K562 (cell line): ENCODE measurements around the gene MADCAM1. TPM values are rescaled to one million over a fixed set of nuclear protein-coding genes. Genes with fewer than 3 reads are reported as not detected.
A peak's percentile ranks its signal among the peaks of the same experiment; 100 is the strongest.

Experiments
- GTF2B ChIP-seq: IDR thresholded peaks from 2 replicates; pipeline ENCODE4 v1.6.1; 2011; ENCODE audit not compliant: insufficient read length; ENCODE audit errors: extremely low read depth
- HDAC8 ChIP-seq: fragments of 450-650 bp; IDR thresholded peaks from 2 replicates; pipeline ENCODE4 v1.6.1; 2016; ENCODE audit warnings: mild to moderate bottlenecking, missing genetic modification characterization, moderate library complexity, missing compliant biosample characterization
- HNRNPL ChIP-seq: fragments of 200-400 bp; formaldehyde crosslinking; IDR thresholded peaks from 2 replicates; pipeline ENCODE4 v1.6.1; 2017; ENCODE audit warnings: low read depth, mild to moderate bottlenecking, low read length
- MAZ ChIP-seq, 2 experiments: fragments of 450-650 bp in 1 of 2; sonication (generic) in 1 of 2; formaldehyde crosslinking; IDR thresholded peaks in 1 of 2; conservative IDR thresholded peaks in 1 of 2; 2 replicates each; pipeline versions ENCODE4 v1.4.0 to v1.5.0; 2020; ENCODE audit warnings: mild to moderate bottlenecking in 1 of 2, missing genetic modification reagents in 1 of 2
- MYBL2 ChIP-seq, 2 experiments: fragments of 450-650 bp in 1 of 2; sonication (generic) in 1 of 2; formaldehyde crosslinking in 1 of 2; IDR thresholded peaks; 2 replicates each; pipeline versions ENCODE4 v1.6.1 to v1.8.1; 2017 to 2022; ENCODE audit warnings: borderline replicate concordance in 1 of 2, inconsistent platforms in 1 of 2, low read depth in 1 of 2, mild to moderate bottlenecking in 1 of 2, missing genetic modification reagents in 1 of 2, moderate library complexity in 1 of 2
- PBX2 ChIP-seq, 2 experiments: IDR thresholded peaks in 1 of 2; conservative IDR thresholded peaks in 1 of 2; 2 replicates each; pipeline ENCODE4 v1.6.1; 2016; ENCODE audit warnings: low read depth in 2 of 2, mild to moderate bottlenecking in 1 of 2, missing compliant biosample characterization in 1 of 2, missing genetic modification characterization in 1 of 2, moderate library complexity in 1 of 2
- PHB2 ChIP-seq: fragments of 450-650 bp; IDR thresholded peaks from 2 replicates; pipeline ENCODE4 v1.6.1; 2017; ENCODE audit warnings: low read depth
- SMARCE1 ChIP-seq: fragments of 450-650 bp; IDR thresholded peaks from 2 replicates; pipeline ENCODE4 v1.7.1; 2016; ENCODE audit warnings: mild to moderate bottlenecking
- TFAM ChIP-seq: fragments of 250-450 bp; sonication (Bioruptor Pico); conservative IDR thresholded peaks from 2 replicates; pipeline ENCODE4 v1.5.0; 2021; ENCODE audit warnings: mild to moderate bottlenecking, moderate library complexity
- TRIM24 ChIP-seq, 2 experiments: fragments of 450-650 bp; IDR thresholded peaks; 2 replicates each; pipeline ENCODE4 v1.6.1; 2016
- XRCC5 ChIP-seq: fragments of 200-400 bp; formaldehyde crosslinking; IDR thresholded peaks from 2 replicates; pipeline ENCODE4 v1.6.1; 2017; ENCODE audit warnings: low read depth, mild to moderate bottlenecking, low read length
- ZC3H4 ChIP-seq: sonication (generic); formaldehyde crosslinking; IDR thresholded peaks from 2 replicates; pipeline ENCODE4 v1.9.0; 2021; ENCODE audit warnings: missing genetic modification reagents, borderline replicate concordance
- ZNF133 ChIP-seq: fragments of 250-450 bp; sonication (Bioruptor Pico); IDR thresholded peaks from 2 replicates; pipeline ENCODE4 v1.4.0; 2020; ENCODE audit warnings: mild to moderate bottlenecking
- ZNF217 ChIP-seq: sonication (generic); formaldehyde crosslinking; IDR thresholded peaks from 2 replicates; pipeline ENCODE4 v1.8.0; 2022; ENCODE audit warnings: mild to moderate bottlenecking, missing genetic modification reagents
- polyA plus RNA-seq, 8 experiments: library from polyadenylated mRNA; depleted of rRNA in 4 of 8; stranded (reverse) in 5 of 8; unstranded in 3 of 8; fragments of >200 nt; fragmentation: Nextera tagmentation in 2 of 8; fragmentation: Illumina TruSeq in 1 of 8; extraction: Ambion mirVana in 2 of 8; extraction: Trizol in 1 of 8; gene quantifications; 2 replicates each; pipeline versions ENCODE4 v1.2.1 to v1.2.3, GENCODE V29; 2011 to 2014; ENCODE audit warnings: inconsistent platforms in 1 of 8, missing spikeins in 1 of 8
- total RNA-seq, 7 experiments: library from RNA; depleted of rRNA in 6 of 7; stranded (reverse); fragments of >200 nt in 6 of 7; fragmentation: Illumina TruSeq in 2 of 7; extraction: Trizol in 2 of 7; gene quantifications; 2 replicates each; pipeline versions ENCODE4 v1.2.1 to v1.2.3, GENCODE V29; 2011 to 2021; ENCODE audit warnings: low replicate concordance in 1 of 7
- TF ChIP-seq, protein P1 (sequence below): sonication (generic); formaldehyde crosslinking; IDR thresholded peaks from 2 replicates; pipeline ENCODE4 v1.8.0; 2022; ENCODE audit warnings: missing genetic modification reagents, mild to moderate bottlenecking, borderline replicate concordance
- TF ChIP-seq, protein P2 (sequence below): fragments of 450-650 bp; IDR thresholded peaks from 2 replicates; pipeline ENCODE4 v1.6.1; 2014; ENCODE audit warnings: low read depth, mild to moderate bottlenecking, moderate library complexity, borderline replicate concordance
- TF ChIP-seq, protein P3 (sequence below): fragments of 250-450 bp; sonication (Bioruptor Pico); IDR thresholded peaks from 2 replicates; pipeline ENCODE4 v1.5.0; 2020; ENCODE audit warnings: mild to moderate bottlenecking, borderline replicate concordance

The MADCAM1 gene
- total and polyA plus RNA-seq, 9 of the 15 experiments (the other 6 are each of a cell fraction or from before 2014, with no cell fraction given) = 0.09 to 0.36 (median 0.09) TPM; not detected in 6

GRCh38 chr19:531009-531752, 34.9 kb downstream of the MADCAM1 start (continued):
- TF ChIP-seq, protein P1, sequence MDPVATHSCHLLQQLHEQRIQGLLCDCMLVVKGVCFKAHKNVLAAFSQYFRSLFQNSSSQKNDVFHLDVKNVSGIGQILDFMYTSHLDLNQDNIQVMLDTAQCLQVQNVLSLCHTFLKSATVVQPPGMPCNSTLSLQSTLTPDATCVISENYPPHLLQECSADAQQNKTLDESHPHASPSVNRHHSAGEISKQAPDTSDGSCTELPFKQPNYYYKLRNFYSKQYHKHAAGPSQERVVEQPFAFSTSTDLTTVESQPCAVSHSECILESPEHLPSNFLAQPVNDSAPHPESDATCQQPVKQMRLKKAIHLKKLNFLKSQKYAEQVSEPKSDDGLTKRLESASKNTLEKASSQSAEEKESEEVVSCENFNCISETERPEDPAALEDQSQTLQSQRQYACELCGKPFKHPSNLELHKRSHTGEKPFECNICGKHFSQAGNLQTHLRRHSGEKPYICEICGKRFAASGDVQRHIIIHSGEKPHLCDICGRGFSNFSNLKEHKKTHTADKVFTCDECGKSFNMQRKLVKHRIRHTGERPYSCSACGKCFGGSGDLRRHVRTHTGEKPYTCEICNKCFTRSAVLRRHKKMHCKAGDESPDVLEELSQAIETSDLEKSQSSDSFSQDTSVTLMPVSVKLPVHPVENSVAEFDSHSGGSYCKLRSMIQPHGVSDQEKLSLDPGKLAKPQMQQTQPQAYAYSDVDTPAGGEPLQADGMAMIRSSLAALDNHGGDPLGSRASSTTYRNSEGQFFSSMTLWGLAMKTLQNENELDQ = no peak
- TF ChIP-seq MAZ (CRISPR knock-in tag; conservative IDR thresholded peaks at IDR 0.05 in 1 of 2, IDR thresholded peaks at IDR 0.05 in 1 of 2) (peak; percentile 10 to 95; a peak in 2 of 4 replicates), MYBL2 (IDR thresholded peaks at IDR 0.05; ENCODE audit: low read depth) (no peak), MYBL2 (CRISPR knock-in tag; IDR thresholded peaks at IDR 0.05; ENCODE audit: borderline replicate concordance) (no peak), ZNF133 (CRISPR knock-in tag) (no peak), TFAM (CRISPR knock-in tag) (no peak), HNRNPL (no peak), GTF2B (no peak), HDAC8 (tag) (no peak), ZC3H4 (CRISPR knock-in tag) (no peak), SMARCE1 (no peak), ZNF217 (CRISPR knock-in tag) (no peak), PBX2 (CRISPR knock-in tag; IDR thresholded peaks at IDR 0.05; ENCODE audit: low read depth) (no peak), PBX2 (tag; conservative IDR thresholded peaks at IDR 0.05; ENCODE audit: low read depth) (no peak), XRCC5 (no peak), PHB2 (no peak), TRIM24 (IDR thresholded peaks at IDR 0.05) (no peak)
- TF ChIP-seq, protein P2, sequence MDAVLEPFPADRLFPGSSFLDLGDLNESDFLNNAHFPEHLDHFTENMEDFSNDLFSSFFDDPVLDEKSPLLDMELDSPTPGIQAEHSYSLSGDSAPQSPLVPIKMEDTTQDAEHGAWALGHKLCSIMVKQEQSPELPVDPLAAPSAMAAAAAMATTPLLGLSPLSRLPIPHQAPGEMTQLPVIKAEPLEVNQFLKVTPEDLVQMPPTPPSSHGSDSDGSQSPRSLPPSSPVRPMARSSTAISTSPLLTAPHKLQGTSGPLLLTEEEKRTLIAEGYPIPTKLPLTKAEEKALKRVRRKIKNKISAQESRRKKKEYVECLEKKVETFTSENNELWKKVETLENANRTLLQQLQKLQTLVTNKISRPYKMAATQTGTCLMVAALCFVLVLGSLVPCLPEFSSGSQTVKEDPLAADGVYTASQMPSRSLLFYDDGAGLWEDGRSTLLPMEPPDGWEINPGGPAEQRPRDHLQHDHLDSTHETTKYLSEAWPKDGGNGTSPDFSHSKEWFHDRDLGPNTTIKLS = peak; percentile 85
- TF ChIP-seq, protein P3, sequence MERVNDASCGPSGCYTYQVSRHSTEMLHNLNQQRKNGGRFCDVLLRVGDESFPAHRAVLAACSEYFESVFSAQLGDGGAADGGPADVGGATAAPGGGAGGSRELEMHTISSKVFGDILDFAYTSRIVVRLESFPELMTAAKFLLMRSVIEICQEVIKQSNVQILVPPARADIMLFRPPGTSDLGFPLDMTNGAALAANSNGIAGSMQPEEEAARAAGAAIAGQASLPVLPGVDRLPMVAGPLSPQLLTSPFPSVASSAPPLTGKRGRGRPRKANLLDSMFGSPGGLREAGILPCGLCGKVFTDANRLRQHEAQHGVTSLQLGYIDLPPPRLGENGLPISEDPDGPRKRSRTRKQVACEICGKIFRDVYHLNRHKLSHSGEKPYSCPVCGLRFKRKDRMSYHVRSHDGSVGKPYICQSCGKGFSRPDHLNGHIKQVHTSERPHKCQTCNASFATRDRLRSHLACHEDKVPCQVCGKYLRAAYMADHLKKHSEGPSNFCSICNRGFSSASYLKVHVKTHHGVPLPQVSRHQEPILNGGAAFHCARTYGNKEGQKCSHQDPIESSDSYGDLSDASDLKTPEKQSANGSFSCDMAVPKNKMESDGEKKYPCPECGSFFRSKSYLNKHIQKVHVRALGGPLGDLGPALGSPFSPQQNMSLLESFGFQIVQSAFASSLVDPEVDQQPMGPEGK (CRISPR knock-in tag) = no peak
